GM04503 (cell line): ENCODE data around the gene RFX2.
"Not testable (repeated sequence)": the region's sequence is repeated elsewhere in the genome, so short reads cannot be mapped to it uniquely, and the experiment has no call there.

ENCODE experiments used
- DNase-seq: peaks from one replicate; pipeline ENCODE4 v3.0.0-alpha.2; 2012; ENCODE audit warnings: low read depth

Gene RFX2

DNA sequence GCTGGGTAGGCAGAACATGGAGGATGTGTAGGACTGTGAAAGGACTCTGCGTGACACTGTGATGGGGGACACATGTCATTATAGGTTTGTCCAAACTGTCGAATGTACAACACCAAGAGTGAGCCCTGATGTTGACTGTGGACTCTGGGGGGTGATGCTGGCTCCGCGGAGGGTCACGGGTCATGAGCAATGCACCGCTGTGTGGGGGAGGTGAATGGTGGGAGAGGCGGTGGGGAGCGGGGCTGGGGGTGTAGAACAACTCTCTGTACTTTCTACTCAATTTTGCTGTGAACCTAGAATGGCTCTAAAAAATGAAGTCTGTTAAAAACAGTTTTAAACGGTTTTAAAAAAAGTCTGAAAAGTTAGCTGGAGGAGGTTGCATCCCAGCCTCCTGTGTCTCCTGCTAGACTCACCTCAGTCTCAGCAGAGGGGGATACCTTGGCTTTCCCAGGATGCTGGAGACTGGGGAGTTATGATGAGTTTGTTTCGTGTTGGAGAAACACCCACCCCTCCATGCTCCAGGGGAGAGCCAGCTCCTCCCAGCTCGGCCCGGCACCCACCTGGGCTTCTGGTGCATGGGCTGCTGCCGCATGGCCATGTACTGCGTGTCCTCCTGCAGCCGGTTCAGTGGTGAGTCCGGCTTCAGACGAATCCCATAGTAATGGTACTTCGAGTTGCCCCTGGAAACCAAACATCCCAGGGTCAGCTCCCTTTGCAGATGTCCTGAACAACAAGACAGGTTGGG lies 97.7 kb downstream of the RFX2 start:
- DNase-seq: no peak

DNA sequence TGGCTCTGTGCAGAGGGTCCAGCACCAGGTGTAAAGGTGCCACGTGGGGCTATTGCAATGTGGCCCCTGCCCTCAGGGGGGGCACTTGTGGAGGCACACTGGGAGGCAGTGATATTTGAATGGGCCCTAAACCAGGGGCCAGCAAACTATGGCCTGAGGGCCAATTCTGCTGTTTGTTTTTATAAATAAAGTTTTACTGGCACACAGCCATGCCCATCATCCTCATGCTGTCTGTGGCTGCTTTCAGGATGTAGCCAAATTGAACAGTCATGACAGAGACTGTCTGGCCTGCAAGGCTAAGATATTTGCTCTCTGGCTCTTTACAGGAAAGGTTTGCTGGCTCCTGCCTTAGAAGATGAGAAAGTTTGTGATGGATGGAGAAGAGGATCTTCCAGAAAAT lies 98.5 kb downstream of the RFX2 start:
- no peak for DNase-seq

DNA sequence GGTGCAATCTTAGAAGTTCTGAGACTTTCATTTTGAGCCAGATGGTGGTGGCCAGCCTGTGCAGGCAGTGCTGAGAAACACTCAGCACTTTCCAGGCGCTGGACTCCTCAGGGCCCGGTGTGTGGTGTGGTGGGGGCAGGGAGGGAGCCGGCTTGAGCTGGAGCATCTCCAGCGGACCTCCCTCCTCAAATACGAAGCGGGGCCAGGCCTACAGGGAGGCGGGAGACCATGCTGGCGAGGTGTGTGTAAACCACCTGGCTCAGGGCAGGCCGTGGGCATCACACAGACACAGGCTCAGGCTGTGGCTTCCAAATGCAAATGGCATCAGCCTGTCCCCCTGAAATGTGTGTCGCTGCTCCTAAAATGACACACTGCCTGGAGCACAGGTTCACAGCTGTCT lies 99.1 kb downstream of the RFX2 start:
- no peak for DNase-seq

DNA sequence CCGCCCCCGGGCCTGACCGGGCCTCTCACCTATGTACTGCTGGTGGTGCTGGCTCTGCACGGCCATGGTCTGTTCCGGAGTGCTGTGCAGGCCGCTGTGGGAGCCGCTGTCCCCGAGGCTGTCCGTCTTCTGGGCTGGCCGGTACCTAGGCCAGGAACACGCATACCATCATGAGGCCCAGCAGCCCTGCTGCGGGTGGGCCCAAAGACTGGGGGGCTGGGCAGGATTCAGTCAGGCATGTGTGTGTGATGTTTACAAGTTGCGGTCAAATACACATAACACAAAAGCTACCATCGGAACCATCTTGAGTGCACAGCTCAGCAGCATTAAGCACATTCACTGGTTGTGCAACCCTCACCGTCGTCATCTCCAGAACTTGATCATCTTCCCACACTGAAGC lies 100.2 kb downstream of the RFX2 start:
- no peak for DNase-seq

GRCh38 chr19:6007866-6008265 lies 102.4 kb downstream of the RFX2 start:
- no peak for DNase-seq

DNA sequence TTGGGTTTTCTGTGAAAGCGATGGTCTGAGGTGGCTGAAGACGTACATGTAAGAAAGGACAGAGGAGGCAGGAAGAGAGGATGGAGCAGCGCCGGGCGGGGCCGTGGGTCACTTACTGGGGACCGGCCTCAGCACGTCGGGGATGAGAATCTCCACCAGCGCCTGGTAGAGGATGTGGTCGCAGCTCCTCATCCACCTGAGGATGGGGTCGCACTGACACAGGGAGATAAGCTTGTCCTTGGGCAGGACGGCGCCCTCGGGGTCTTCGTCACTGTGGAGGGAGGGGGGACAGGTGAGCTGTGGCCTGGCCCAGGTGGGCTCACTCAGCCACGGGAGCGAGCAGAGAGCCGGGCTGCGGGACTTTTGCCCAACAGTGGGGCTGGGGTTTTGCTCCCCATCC lies 103.4 kb downstream of the RFX2 start:
- DNase-seq: no peak

DNA sequence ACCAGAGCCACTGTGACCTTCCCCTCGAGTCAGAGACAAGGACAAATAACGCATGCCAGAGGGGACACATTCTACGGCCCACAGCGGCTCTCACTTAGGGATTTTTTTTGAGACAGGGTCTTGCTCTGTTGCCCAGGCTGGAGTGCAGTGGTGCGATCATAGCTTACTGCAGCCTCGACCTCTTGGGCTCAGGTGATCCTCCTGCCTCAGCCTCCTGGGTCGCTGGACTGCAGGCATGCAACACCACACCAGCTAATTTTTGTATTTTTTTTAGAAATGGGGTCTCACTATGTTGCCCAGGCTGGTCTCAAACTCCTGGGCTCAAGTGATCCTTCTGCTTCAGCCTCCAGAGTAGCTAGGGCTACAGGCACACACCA lies 104.2 kb downstream of the RFX2 start:
- DNase-seq: not testable (repeated sequence)

DNA sequence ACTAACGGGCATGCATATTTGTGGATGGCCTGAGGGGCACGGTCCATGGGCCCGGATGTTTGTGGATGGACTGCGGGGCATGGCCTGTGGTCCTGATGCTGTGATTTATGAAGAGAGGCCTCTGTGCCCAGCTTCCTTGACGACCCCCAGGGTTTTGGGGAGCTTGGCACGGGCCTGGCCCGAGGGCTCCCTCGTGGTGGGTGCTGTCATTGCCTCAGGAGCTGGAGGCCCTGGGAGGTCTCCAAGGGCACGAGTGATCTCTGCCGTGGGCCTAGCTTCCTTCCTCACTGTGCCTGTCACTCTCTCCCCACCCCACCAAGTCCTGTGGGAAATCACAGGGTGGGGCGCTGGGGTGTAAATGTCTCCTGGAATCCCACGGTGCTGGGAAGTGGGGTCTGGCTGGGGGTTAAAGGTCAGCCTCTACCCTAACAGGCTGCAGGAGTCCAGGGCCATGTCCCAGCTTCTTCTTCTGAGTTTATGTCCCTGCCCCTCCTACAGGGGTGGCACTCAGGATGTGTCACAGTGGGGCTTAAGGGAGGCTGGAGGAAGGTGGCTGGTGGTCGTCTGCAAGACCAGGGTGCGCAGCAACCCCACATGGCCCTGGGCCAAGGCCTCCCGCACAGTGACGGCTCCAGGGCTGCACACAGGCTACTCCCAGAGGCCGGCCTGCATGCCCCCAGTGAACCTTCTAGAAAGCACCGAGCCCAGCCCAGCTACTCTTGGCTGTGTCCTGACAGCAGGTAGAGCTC lies 104.8 kb downstream of the RFX2 start:
- no peak for DNase-seq

DNA sequence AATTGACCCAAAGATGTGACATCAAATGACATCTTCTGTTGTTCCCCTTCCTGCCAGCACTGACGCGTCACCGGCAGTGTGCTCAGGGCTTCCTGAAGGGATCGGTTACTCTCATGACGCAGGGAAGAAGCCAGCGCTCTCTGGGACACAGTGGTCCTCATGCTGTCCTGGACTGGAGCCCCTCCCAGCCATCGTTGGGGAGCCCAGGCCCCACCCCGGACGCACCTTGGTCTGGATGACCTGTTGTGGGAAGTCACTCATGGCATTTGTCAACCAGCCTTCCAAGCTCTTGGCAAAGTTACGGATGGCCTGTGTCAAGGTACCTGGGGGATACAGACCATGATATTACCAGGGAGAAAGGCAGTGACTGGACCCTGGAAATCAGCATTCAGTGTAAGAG lies 106.3 kb downstream of the RFX2 start:
- no peak for DNase-seq

- no peak for DNase-seq
These were observed 107.7 kb downstream of the RFX2 start for GRCh38 chr19:6002591-6002990.

- no peak for DNase-seq
These were observed 110.0 kb downstream of the RFX2 start for GRCh38 chr19:6000228-6000847.

- DNase-seq: no peak
These were observed 110.6 kb downstream of the RFX2 start for GRCh38 chr19:5999693-6000092.

DNA sequence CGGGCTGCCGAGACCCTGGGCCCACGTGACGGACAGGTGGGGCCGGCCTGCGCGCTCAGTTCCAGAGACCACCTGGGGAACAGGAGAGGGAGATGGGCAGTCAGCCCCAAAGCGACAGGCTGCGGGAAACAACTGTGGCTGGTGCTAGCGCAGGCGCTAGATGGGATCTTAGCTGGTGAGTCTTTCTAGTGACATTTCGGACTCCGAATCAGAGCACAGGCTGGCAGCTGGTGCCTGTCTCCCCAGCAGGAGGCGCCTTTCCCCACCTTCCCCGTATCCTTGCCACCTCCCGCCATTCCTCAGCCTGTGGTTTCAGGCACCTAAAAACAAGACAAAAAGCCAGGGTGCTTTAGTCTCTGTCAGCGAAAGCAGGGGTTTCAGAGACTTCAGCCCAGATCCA lies 112.9 kb downstream of the RFX2 start:
- no peak for DNase-seq

GRCh38 chr19:5996623-5997320 lies 113.5 kb downstream of the RFX2 start:
- no peak for DNase-seq

DNA sequence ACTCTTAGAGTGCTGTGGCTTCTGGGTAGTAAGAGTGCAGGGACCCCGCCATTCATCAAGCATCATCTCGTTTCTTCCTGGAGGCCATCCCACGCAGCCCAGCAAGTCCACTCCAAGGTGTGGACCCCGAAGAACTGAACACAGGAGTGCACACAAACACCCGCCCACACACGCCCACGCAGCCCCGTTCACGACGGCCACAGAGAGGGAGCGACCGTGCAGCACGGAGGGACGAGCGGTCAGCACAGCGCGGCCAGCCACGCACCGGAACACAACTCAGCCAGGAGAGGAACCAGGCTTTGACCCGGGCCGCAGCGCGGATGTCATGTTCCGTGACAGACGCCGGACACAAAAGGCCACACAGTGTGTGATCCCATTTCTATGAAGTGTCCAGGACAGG lies 114.2 kb downstream of the RFX2 start:
- DNase-seq: no peak

DNA sequence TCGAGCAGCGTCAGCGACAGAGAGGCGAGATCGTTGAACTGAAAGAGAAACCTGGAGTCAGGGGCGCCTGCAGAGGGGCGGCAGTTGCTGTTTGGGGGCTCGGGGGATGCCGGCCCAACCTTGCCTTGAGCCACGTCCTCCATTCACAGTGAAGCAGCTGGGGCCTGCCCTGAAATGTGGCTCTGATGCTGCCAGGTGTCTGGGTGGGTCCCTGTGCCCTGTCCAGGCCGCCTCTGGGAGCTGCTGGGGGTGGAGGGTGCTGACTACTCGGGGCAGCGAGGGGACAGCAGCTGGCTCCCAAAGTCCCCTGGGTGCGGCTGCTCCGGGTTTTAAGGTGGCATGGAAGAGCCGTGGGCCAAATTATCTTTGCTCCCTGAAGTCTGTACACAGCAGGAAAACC lies 114.7 kb downstream of the RFX2 start:
- DNase-seq: no peak

- no peak for DNase-seq
These were observed 115.7 kb downstream of the RFX2 start for GRCh38 chr19:5994405-5995165.

DNA sequence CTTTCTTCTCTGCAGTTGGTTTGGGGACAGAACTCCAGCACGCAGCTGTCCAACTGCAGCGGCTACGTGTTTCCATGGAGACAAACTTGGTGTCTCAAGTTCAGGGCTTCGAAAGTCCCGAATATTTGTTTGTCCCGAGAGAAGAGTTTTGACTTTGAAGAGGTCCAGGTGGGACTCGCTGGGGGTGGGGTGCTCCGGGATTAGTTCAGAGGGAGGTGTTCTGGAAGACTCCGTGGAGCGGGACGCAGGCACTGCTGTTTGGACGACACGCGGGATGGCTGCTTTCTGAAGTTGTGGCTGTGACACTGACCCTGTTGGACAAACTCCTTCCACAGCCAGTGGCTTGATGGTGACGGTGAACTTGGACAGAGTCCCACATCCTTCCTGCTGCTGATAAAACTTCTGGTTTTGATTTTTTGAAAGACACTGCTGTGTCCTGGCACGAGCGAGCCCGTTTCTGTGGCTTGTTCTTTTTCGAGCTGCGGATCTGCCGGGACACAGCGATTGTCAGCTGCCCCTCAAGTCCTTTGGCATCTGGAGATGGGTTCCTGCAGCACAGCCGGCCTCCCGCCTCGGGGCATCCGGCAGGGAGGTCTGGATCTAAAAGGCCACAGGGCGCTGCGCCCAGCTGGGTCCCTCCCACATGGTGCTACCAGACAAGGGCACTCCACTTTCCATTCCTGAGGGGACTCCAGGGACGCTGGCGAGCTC lies 116.5 kb downstream of the RFX2 start:
- no peak for DNase-seq

DNA sequence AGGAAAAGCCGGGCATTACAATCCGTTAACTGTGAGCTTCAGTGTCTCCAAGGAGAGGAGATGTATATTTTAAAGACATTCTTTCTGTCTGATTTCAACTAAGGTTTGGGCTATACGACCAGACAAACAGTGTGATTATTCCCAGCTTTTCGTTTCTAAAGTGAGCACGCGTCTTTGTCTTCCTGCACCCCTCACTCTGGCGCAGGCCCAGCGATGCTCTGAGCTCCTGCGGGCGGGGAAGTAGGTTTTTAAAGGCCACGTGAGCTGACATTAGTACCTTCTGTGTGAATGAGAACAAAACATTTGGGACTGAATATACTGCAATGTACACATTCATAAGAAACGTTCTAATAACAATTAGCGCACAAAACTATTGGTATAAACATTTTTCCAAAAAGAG lies 117.1 kb downstream of the RFX2 start:
- no peak for DNase-seq

GRCh38 chr19:5992756-5993155 lies 117.5 kb downstream of the RFX2 start:
- DNase-seq: no peak

DNA sequence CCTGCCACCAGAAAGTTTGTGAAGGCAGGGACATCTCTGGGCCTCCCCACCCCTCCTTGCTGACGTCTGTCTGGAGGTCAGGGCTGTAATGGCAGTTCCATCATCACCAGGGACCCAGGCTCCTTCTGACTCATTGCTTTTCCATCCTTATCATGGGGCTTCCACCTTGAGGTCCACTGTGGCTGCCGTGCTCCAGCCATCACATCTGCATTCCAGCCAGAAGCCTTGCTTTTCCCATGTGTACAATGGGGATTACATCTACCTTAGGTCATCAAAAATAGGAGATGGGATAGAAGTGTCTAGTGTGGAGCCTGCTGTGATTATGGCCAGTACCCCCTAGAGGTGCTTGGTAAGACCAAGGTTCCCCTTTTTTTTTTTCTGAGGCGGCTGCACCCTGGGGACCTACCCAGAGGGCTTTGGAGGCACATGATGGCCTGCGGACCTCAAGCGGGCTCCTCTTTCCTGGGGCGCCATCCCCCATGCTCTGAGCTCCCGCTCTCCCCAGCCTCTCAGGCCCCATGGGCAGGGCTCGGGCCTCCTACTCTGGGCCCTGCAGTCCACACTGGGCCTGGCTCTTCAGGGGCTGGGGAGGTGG lies 119.0 kb downstream of the RFX2 start:
- DNase-seq: no peak
